ENCODE data around the gene KDM4B. TPM values are rescaled to one million over a fixed set of nuclear protein-coding genes. Genes with fewer than 3 reads are reported as not detected.

Gene KDM4B
- total RNA-seq, 4 donors from 2014 or later = 26.0 to 51.2 (median 34.2) TPM

GRCh38 chr19:5188548-5189317 is 219.8 kb downstream of the KDM4B start:
- TF ChIP-seq CTCF (IDR thresholded peaks at IDR 0.05) (no peak), POLR2AphosphoS5 (IDR thresholded peaks at IDR 0.05) (no peak), EP300 (IDR thresholded peaks at IDR 0.05) (no peak), POLR2A (IDR thresholded peaks at IDR 0.05; ENCODE audit: low read depth) (no peak)
- intact Hi-C loops (cut with DNase I) = no loop called here
- H3K4me3 ChIP-seq = no peak overlapping the region
- DNase-seq (ENCODE audit: extremely low spot score) = no peak
- no peaks in the 10 kb centered on the region for H3K4me1 ChIP-seq
- 73% methylated on average over 19 of the region's 19 CpGs for WGBS
- no peaks in the 10 kb centered on the region for H3K9me3 ChIP-seq
- H3K36me3 ChIP-seq = no peaks in the 10 kb centered on the region
- no peaks in the 10 kb centered on the region for H3K27me3 ChIP-seq
- H3K27ac ChIP-seq (replicated peaks in 1 of 4) = no peak overlapping the region

- H3K36me3 ChIP-seq = no peaks in the 10 kb centered on the region
- no peaks in the 10 kb centered on the region for H3K27me3 ChIP-seq
- no peak overlapping the region for H3K27ac ChIP-seq (replicated peaks in 1 of 4)
- H3K9me3 ChIP-seq = no peaks in the 10 kb centered on the region
- H3K4me3 ChIP-seq = no peak overlapping the region
- no peak for DNase-seq (ENCODE audit: extremely low spot score)
- TF ChIP-seq EP300 (IDR thresholded peaks at IDR 0.05) = no peak
- TF ChIP-seq POLR2AphosphoS5 (IDR thresholded peaks at IDR 0.05) = no peak
- TF ChIP-seq CTCF (IDR thresholded peaks at IDR 0.05) = no peak
- intact Hi-C loops (cut with DNase I) = no loop called here
- 44% methylated on average over 6 of the region's 6 CpGs for WGBS
- H3K4me1 ChIP-seq = no peaks in the 10 kb centered on the region
Measured at GRCh38 chr19:5189318-5189607, 220.3 kb downstream of the KDM4B start.

GRCh38 chr19:5191091-5191490 is 222.2 kb downstream of the KDM4B start:
- Histone ChIP-seq H3K27me3 (no peaks in the 10 kb centered on the region), H3K4me1 (no peaks in the 10 kb centered on the region), H3K9me3 (no peaks in the 10 kb centered on the region), H3K27ac (replicated peaks in 1 of 4) (no peak overlapping the region), H3K36me3 (no peaks in the 10 kb centered on the region), H3K4me3 (no peak overlapping the region)
- WGBS = 77% methylated on average over 5 of the region's 5 CpGs
- TF ChIP-seq POLR2AphosphoS5 (IDR thresholded peaks at IDR 0.05) = no peak
- TF ChIP-seq POLR2A (IDR thresholded peaks at IDR 0.05; ENCODE audit: low read depth) = no peak
- TF ChIP-seq CTCF (IDR thresholded peaks at IDR 0.05) = no peak
- TF ChIP-seq EP300 (IDR thresholded peaks at IDR 0.05) = no peak
- intact Hi-C loops (cut with DNase I) = no loop called here
- no peak for DNase-seq (ENCODE audit: extremely low spot score)

GRCh38 chr19:5192568-5192967 is 223.7 kb downstream of the KDM4B start:
- 93% methylated on average over 5 of the region's 5 CpGs for WGBS
- H3K27ac ChIP-seq (replicated peaks in 1 of 4) = no peak overlapping the region
- intact Hi-C loops (cut with DNase I) = no loop called here
- no peaks in the 10 kb centered on the region for H3K27me3 ChIP-seq
- H3K4me1 ChIP-seq = no peaks in the 10 kb centered on the region
- H3K4me3 ChIP-seq = no peak overlapping the region
- no peaks in the 10 kb centered on the region for H3K9me3 ChIP-seq
- no peak for DNase-seq (ENCODE audit: extremely low spot score)
- no peak for TF ChIP-seq POLR2A (IDR thresholded peaks at IDR 0.05; ENCODE audit: low read depth)
- no peak for TF ChIP-seq POLR2AphosphoS5 (IDR thresholded peaks at IDR 0.05)
- no peak for TF ChIP-seq EP300 (IDR thresholded peaks at IDR 0.05)
- H3K36me3 ChIP-seq = no peaks in the 10 kb centered on the region

GRCh38 chr19:5193192-5193591 is 224.3 kb downstream of the KDM4B start:
- TF ChIP-seq POLR2AphosphoS5 (IDR thresholded peaks at IDR 0.05) = no peak
- TF ChIP-seq CTCF (IDR thresholded peaks at IDR 0.05) = no peak
- TF ChIP-seq EP300 (IDR thresholded peaks at IDR 0.05) = no peak
- Histone ChIP-seq H3K9me3 (no peaks in the 10 kb centered on the region), H3K4me1 (no peaks in the 10 kb centered on the region), H3K27ac (replicated peaks in 1 of 4) (no peak overlapping the region), H3K36me3 (no peaks in the 10 kb centered on the region), H3K27me3 (no peaks in the 10 kb centered on the region), H3K4me3 (no peak overlapping the region)
- WGBS = 55% methylated on average over 7 of the region's 7 CpGs
- DNase-seq (ENCODE audit: extremely low spot score) = no peak
- intact Hi-C loops (cut with DNase I) = no loop called here

Measured in esophagus muscularis mucosa (tissue), 4 donors.